Measurements from ENCODE around the gene ENPP1. TPM values are rescaled to one million over a fixed set of nuclear protein-coding genes. Genes with fewer than 3 reads are reported as not detected.

ENPP1 gene
- 10 to 100 TPM; 10.0 to 54.7 (median 12.6) TPM for total RNA-seq

- Histone ChIP-seq H3K27ac (peak within 1 kb of the TSS in 3 of 4 donors; percentile 83 to 86 (median 86)), H3K27me3 (no peaks in the 10 kb centered on the region), H3K4me1 (peaks cover 0 to 26% (median 0%) of the 10 kb centered on the region in 3 donors), H3K4me3 (peak within 1 kb of the TSS; percentile 76), H3K36me3 (no peaks in the 10 kb centered on the region), H3K9me3 (no peaks in the 10 kb centered on the region)
- WGBS, 2 donors (ENCODE audit: low coverage in 1 of 2) = 0% methylated on average over 5 of the region's 99 CpGs; no CpG with 5 or more reads in 1 of the 2 donors
- peak; percentile 87 for ATAC-seq
- TF ChIP-seq POLR2A (IDR thresholded peaks at IDR 0.05) (peak in 1 of 2 donors; percentile 40), POLR2AphosphoS5 (IDR thresholded peaks at IDR 0.05) (peak; percentile 42), EP300 (IDR thresholded peaks at IDR 0.05) (no peak), CTCF (IDR thresholded peaks at IDR 0.05) (peak in 3 of 4 experiments; percentile 46 to 55 (median 50))
Measured at GRCh38 chr6:131807644-131808459, at the start of gene ENPP1. Gene ENPP1, plus strand, starts transcription at chr6:131808020. Its CDS starts 16 bp downstream, at chr6:131808036.

- TF ChIP-seq CTCF (IDR thresholded peaks at IDR 0.05) = no peak
- TF ChIP-seq EP300 (IDR thresholded peaks at IDR 0.05) = no peak
- no peak for TF ChIP-seq POLR2AphosphoS5 (IDR thresholded peaks at IDR 0.05)
- TF ChIP-seq POLR2A (IDR thresholded peaks at IDR 0.05) = no peak
- no peak overlapping the region for H3K4me3 ChIP-seq
- WGBS, 2 donors (ENCODE audit: low coverage in 1 of 2) = 37 to 57% methylated on average over 4 of the region's 4 CpGs
- peak; percentile 31 for ATAC-seq
- H3K27ac ChIP-seq = no peak overlapping the region
- no peaks in the 10 kb centered on the region for H3K9me3 ChIP-seq
- peaks cover 0 to 2% (median 0%) of the 10 kb centered on the region in 3 donors for H3K4me1 ChIP-seq
- H3K36me3 ChIP-seq = no peaks in the 10 kb centered on the region
- H3K27me3 ChIP-seq = no peaks in the 10 kb centered on the region
Measured at GRCh38 chr6:131758920-131759319, 48.9 kb upstream of the ENPP1 start.

- no peaks in the 10 kb centered on the region for H3K27me3 ChIP-seq
- ATAC-seq = no peak
- H3K4me3 ChIP-seq = no peak overlapping the region
- TF ChIP-seq POLR2AphosphoS5 (IDR thresholded peaks at IDR 0.05) (peak; percentile 76), CTCF (IDR thresholded peaks at IDR 0.05) (no peak)
- whole genome bisulfite sequencing, 2 donors (ENCODE audit: low coverage in 1 of 2) = 28 to 38% methylated on average over 6 of the region's 6 CpGs
- no peaks in the 10 kb centered on the region for H3K9me3 ChIP-seq
- no peaks in the 10 kb centered on the region for H3K36me3 ChIP-seq
- peak overlapping the region in 1 of 4 donors; percentile 7 for H3K27ac ChIP-seq
- peaks cover 0 to 18% (median 2%) of the 10 kb centered on the region in 3 donors for H3K4me1 ChIP-seq
Measured at GRCh38 chr6:131761060-131761761, 46.6 kb upstream of the ENPP1 start.

- H3K36me3 ChIP-seq = no peaks in the 10 kb centered on the region
- no peak overlapping the region for H3K4me3 ChIP-seq
- no peaks in the 10 kb centered on the region for H3K27me3 ChIP-seq
- WGBS, 2 donors (ENCODE audit: low coverage in 1 of 2) = 50 to 70% methylated on average over 1 of the region's 1 CpG
- no peak for ATAC-seq
- no peak overlapping the region for H3K27ac ChIP-seq
- TF ChIP-seq POLR2A (IDR thresholded peaks at IDR 0.05) (no peak), CTCF (IDR thresholded peaks at IDR 0.05) (no peak), EP300 (IDR thresholded peaks at IDR 0.05) (no peak), POLR2AphosphoS5 (IDR thresholded peaks at IDR 0.05) (no peak)
- no peaks in the 10 kb centered on the region for H3K9me3 ChIP-seq
- peaks cover 0 to 18% (median 2%) of the 10 kb centered on the region in 3 donors for H3K4me1 ChIP-seq
Measured at GRCh38 chr6:131761762-131762067, 46.1 kb upstream of the ENPP1 start.

Data from gastroesophageal sphincter (tissue), 4 donors.